Ovary (tissue), 3 donors: ENCODE measurements around the gene YAF2.

Source experiments
- CTCF ChIP-seq, 3 donors: fragments of 450-650 bp in 2 of 3; fragments of 200-600 bp in 1 of 3; IDR thresholded peaks; one replicate each; pipeline versions ENCODE4 v1.5.1 to v1.8.0; 2016 to 2022; ENCODE audit warnings: antibody characterized with exemption in 3 of 3, mild to moderate bottlenecking in 1 of 3
- POLR2A ChIP-seq: fragments of 450-650 bp; IDR thresholded peaks from one replicate; pipeline ENCODE4 v1.6.1; 2017; ENCODE audit warnings: antibody characterized with exemption, mild to moderate bottlenecking, moderate library complexity
- donor health status: DM: no; HTN: no; CAD: no.

GRCh38 chr12:42140901-42141300 lies 97.1 kb downstream of the YAF2 start:
- TF ChIP-seq CTCF (IDR thresholded peaks at IDR 0.05) (no peak), POLR2A (no peak)
